Lung (tissue), 12 donors: Measurements from ENCODE around the gene MRPS27. TPM values are rescaled to one million over a fixed set of nuclear protein-coding genes. Genes with fewer than 3 reads are reported as not detected.

Source experiments
- ATAC-seq: fragments of 200-7000 bp; cut with Tn5 transposase; one replicate; pipeline ENCODE4 v1.9.1; 2020; ENCODE audit warnings: moderate number of reproducible peaks; ENCODE audit not compliant: insufficient read depth, low FRiP score
- DNase-seq, 3 donors: peaks; one replicate each; pipeline ENCODE4 v3.0.0-alpha.2; 2013 to 2017
- H3K27ac ChIP-seq, 2 donors: one replicate each; pipeline ENCODE4 v1.5.1; 2013; ENCODE audit warnings: mild to moderate bottlenecking in 2 of 2, moderate library complexity in 2 of 2, control low read depth in 1 of 2, inconsistent platforms in 1 of 2, low read depth in 1 of 2, low read length in 1 of 2
- H3K27me3 ChIP-seq, 3 donors: one replicate each; pipeline ENCODE4 v1.5.1; 2013; ENCODE audit warnings: low read length in 2 of 3; ENCODE audit not compliant: control insufficient read depth in 3 of 3, insufficient read depth in 3 of 3
- H3K36me3 ChIP-seq, 4 donors: one replicate each; pipeline ENCODE4 v1.5.1; 2013; ENCODE audit warnings: low read length in 4 of 4, mild to moderate bottlenecking in 1 of 4, moderate library complexity in 1 of 4; ENCODE audit not compliant: control insufficient read depth in 4 of 4, insufficient read depth in 4 of 4
- H3K4me1 ChIP-seq, 5 donors: one replicate each; pipeline ENCODE4 v1.5.1; 2013; ENCODE audit warnings: low read length in 5 of 5, mild to moderate bottlenecking in 2 of 5, moderate library complexity in 1 of 5; ENCODE audit not compliant: control insufficient read depth in 5 of 5, insufficient read depth in 5 of 5
- H3K4me3 ChIP-seq: one replicate; pipeline ENCODE4 v1.5.1; 2013; ENCODE audit warnings: mild to moderate bottlenecking, control low read depth, moderate library complexity
- H3K9ac ChIP-seq, 2 donors: one replicate each; pipeline ENCODE4 v1.5.1; 2013; ENCODE audit warnings: low read length in 2 of 2, control low read depth in 1 of 2; ENCODE audit not compliant: insufficient read depth in 1 of 2
- H3K9me3 ChIP-seq, 4 donors: one replicate each; pipeline ENCODE4 v1.5.1; 2013; ENCODE audit warnings: low read length in 3 of 4, mild to moderate bottlenecking in 1 of 4, moderate library complexity in 1 of 4; ENCODE audit not compliant: control insufficient read depth in 4 of 4, insufficient read depth in 3 of 4
- CTCF ChIP-seq: IDR thresholded peaks from 2 replicates; pipeline ENCODE4 v1.5.1; 2012; ENCODE audit warnings: mild to moderate bottlenecking; ENCODE audit errors: control extremely low read depth, extremely low read depth
- WGBS, 2 donors: extraction: QIAGEN DNeasy Blood & Tissue Kit; methylation state at CpG; one replicate each; pipeline ENCODE4 v1.1.7; 2013; 5-methylcytosine and 5-hydroxymethylcytosine counted together
- polyA plus RNA-seq, 2 donors: library from polyadenylated mRNA; stranded (reverse); fragments of 200-250 nt; gene quantifications; one replicate each; pipeline ENCODE4 v1.2.1, GENCODE V29; 2013
- total RNA-seq, 2 donors: library from RNA; depleted of rRNA in 1 of 2; stranded (reverse); fragments of >200 nt in 1 of 2; gene quantifications; one replicate each; pipeline ENCODE4 v1.2.1, GENCODE V29; 2014 to 2021
- donor health status: control.
- donor health status: control.
- donor health status: Bipolar disorder and iron deficiency.
- donor health status: healthy.
- donor health status: DM: yes; HTN: yes; CAD: no.

MRPS27 gene
- total and polyA plus RNA-seq, 4 donors: 18.8 to 84.8 (median 32.7) TPM

- ATAC-seq: no peak
- no peak for DNase-seq
- WGBS, 2 donors: 97 to 100% methylated on average over 3 of the region's 3 CpGs
- Histone ChIP-seq H3K27ac (no peak overlapping the region), H3K9me3 (peaks cover 0 to 5% (median 0%) of the 10 kb centered on the region in 4 donors), H3K4me3 (no peak overlapping the region), H3K9ac (no peak overlapping the region), H3K36me3 (peaks cover 0 to 8% (median 3%) of the 10 kb centered on the region in 4 donors), H3K27me3 (no peaks in the 10 kb centered on the region), H3K4me1 (peaks cover 0 to 6% (median 2%) of the 10 kb centered on the region in 5 donors)
- TF ChIP-seq CTCF: no peak
Observed at GRCh38 chr5:72276219-72276752, 43.8 kb downstream of the MRPS27 start.

GRCh38 chr5:72273547-72273946 lies 46.5 kb downstream of the MRPS27 start:
- DNase-seq (no peak), ATAC-seq (no peak)
- WGBS, 2 donors: 95 to 98% methylated on average over 7 of the region's 7 CpGs
- Histone ChIP-seq H3K36me3 (peaks cover 0 to 6% (median 3%) of the 10 kb centered on the region in 4 donors), H3K9ac (no peak overlapping the region), H3K4me3 (no peak overlapping the region), H3K4me1 (peaks cover 0 to 2% (median 0%) of the 10 kb centered on the region in 5 donors), H3K27me3 (no peaks in the 10 kb centered on the region), H3K9me3 (peaks cover 0 to 5% (median 0%) of the 10 kb centered on the region in 4 donors), H3K27ac (no peak overlapping the region)
- no peak for TF ChIP-seq CTCF

GRCh38 chr5:72272398-72272797 lies 47.6 kb downstream of the MRPS27 start:
- Histone ChIP-seq H3K4me3 (no peak overlapping the region), H3K9ac (no peak overlapping the region), H3K9me3 (peaks cover 0 to 5% (median 0%) of the 10 kb centered on the region in 4 donors), H3K4me1 (peaks cover 0 to 4% (median 0%) of the 10 kb centered on the region in 5 donors), H3K27ac (no peak overlapping the region), H3K27me3 (no peaks in the 10 kb centered on the region), H3K36me3 (peaks cover 0 to 3% (median 2%) of the 10 kb centered on the region in 4 donors)
- 80 to 87% methylated on average over 4 of the region's 4 CpGs for WGBS, 2 donors
- ATAC-seq: no peak
- no peak for DNase-seq
- TF ChIP-seq CTCF: no peak

GRCh38 chr5:72271702-72272101 lies 48.3 kb downstream of the MRPS27 start:
- H3K27ac ChIP-seq: no peak overlapping the region
- ATAC-seq: no peak
- no peaks in the 10 kb centered on the region for H3K27me3 ChIP-seq
- 80 to 94% methylated on average over 3 of the region's 3 CpGs for WGBS, 2 donors
- TF ChIP-seq CTCF: no peak
- H3K36me3 ChIP-seq: peaks cover 0 to 3% (median 2%) of the 10 kb centered on the region in 4 donors
- DNase-seq: no peak
- H3K9ac ChIP-seq: no peak overlapping the region
- H3K4me3 ChIP-seq: no peak overlapping the region
- H3K9me3 ChIP-seq: peaks cover 0 to 5% (median 0%) of the 10 kb centered on the region in 4 donors
- H3K4me1 ChIP-seq: peaks cover 0 to 4% (median 0%) of the 10 kb centered on the region in 5 donors
